HCT116 (cell line): ENCODE results near the gene SULT1E1.

Experiments
- ELF1 ChIP-seq: IDR thresholded peaks from 2 replicates; pipeline ENCODE4 v1.6.1; 2012; ENCODE audit warnings: low read depth, borderline replicate concordance
- TF ChIP-seq, protein P1 (sequence below), 3 experiments: fragments of 200-600 bp in 1 of 3; sonication (generic) in 1 of 3; IDR thresholded peaks in 2 of 3; conservative IDR thresholded peaks in 1 of 3; 2 replicates each; pipeline ENCODE4 v1.5.1; 2012 to 2017; ENCODE audit warnings: low read depth in 2 of 3, low read length in 2 of 3, antibody characterized with exemption in 1 of 3, borderline replicate concordance in 1 of 3, control low read depth in 1 of 3, mild to moderate bottlenecking in 1 of 3, mixed read lengths in 1 of 3, mixed run types in 1 of 3, moderate library complexity in 1 of 3; ENCODE audit not compliant: insufficient read depth in 1 of 3

DNA sequence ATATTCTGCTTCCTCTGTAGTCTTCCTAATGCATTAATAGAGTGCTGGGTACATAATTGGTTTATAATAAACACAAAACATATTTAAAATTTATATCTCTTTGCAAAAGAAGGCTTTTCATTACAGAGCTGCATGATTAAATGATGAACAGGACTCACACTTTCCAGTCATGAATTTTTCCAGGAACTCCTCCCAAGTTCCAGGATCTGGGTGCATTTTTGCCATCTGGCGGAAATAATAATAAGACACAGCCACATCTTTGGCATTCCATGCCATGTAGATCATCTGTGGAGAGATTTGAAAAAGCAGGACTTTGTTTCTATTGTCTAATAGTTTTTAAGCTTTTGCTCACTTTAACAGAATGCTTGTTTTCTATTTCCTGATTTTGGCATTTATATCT is 59.3 kb downstream of the SULT1E1 start:
- no peak for TF ChIP-seq ELF1
- TF ChIP-seq, protein P1, sequence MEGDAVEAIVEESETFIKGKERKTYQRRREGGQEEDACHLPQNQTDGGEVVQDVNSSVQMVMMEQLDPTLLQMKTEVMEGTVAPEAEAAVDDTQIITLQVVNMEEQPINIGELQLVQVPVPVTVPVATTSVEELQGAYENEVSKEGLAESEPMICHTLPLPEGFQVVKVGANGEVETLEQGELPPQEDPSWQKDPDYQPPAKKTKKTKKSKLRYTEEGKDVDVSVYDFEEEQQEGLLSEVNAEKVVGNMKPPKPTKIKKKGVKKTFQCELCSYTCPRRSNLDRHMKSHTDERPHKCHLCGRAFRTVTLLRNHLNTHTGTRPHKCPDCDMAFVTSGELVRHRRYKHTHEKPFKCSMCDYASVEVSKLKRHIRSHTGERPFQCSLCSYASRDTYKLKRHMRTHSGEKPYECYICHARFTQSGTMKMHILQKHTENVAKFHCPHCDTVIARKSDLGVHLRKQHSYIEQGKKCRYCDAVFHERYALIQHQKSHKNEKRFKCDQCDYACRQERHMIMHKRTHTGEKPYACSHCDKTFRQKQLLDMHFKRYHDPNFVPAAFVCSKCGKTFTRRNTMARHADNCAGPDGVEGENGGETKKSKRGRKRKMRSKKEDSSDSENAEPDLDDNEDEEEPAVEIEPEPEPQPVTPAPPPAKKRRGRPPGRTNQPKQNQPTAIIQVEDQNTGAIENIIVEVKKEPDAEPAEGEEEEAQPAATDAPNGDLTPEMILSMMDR (IDR thresholded peaks at IDR 0.05 in 2 of 3, conservative IDR thresholded peaks at IDR 0.05 in 1 of 3; ENCODE audit: borderline replicate concordance in 1 of 3, insufficient read depth in 1 of 3, low read depth in 2 of 3, low read length in 2 of 3): no peak
